ENCODE measurements around the gene GNGT2.

GNGT2 gene

GRCh38 chr17:49210158-49211029, at the start of gene GNGT2, which contains the start of gene ABI3:
GNGT2 (minus strand) TSS chr17:49210574; CDS start chr17:49207422, 3,152 bp downstream.
ABI3 (plus strand) TSS chr17:49210707; CDS start chr17:49210725, 18 bp downstream.
- peak; percentile 43 to 71 for DNase-seq (ENCODE audit: low read depth in 1 of 2, low spot score in 1 of 2)

GRCh38 chr17:49259663-49260010, 49.3 kb upstream of the GNGT2 start:
- no peak for DNase-seq (ENCODE audit: low read depth in 1 of 2, low spot score in 1 of 2)

- DNase-seq (ENCODE audit: low read depth in 1 of 2, low spot score in 1 of 2), result no peak
These were observed 48.0 kb upstream of the GNGT2 start for GRCh38 chr17:49258394-49258793.

- DNase-seq (ENCODE audit: low read depth in 1 of 2, low spot score in 1 of 2), result no peak
These were observed 44.8 kb upstream of the GNGT2 start for GRCh38 chr17:49255125-49255524.

- DNase-seq (ENCODE audit: low read depth in 1 of 2, low spot score in 1 of 2), result no peak
These were observed 43.7 kb upstream of the GNGT2 start for GRCh38 chr17:49254066-49254465.

GRCh38 chr17:49252148-49252695, 41.8 kb upstream of the GNGT2 start:
- DNase-seq (ENCODE audit: low read depth in 1 of 2, low spot score in 1 of 2), result no peak

GRCh38 chr17:49249890-49250522, 39.6 kb upstream of the GNGT2 start:
- DNase-seq (ENCODE audit: low read depth in 1 of 2, low spot score in 1 of 2), result no peak

- no peak for DNase-seq (ENCODE audit: low read depth in 1 of 2, low spot score in 1 of 2)
These were observed 39.0 kb upstream of the GNGT2 start for GRCh38 chr17:49249292-49249794.

GRCh38 chr17:49247944-49248343, 37.6 kb upstream of the GNGT2 start:
- DNase-seq (ENCODE audit: low read depth in 1 of 2, low spot score in 1 of 2), result no peak

- no peak for DNase-seq (ENCODE audit: low read depth in 1 of 2, low spot score in 1 of 2)
These were observed 34.5 kb upstream of the GNGT2 start for GRCh38 chr17:49244839-49245238.

GRCh38 chr17:49242813-49243212, 32.4 kb upstream of the GNGT2 start:
- no peak for DNase-seq (ENCODE audit: low read depth in 1 of 2, low spot score in 1 of 2)

- DNase-seq (ENCODE audit: low read depth in 1 of 2, low spot score in 1 of 2), result no peak
These were observed 31.5 kb upstream of the GNGT2 start for GRCh38 chr17:49241692-49242397.

- DNase-seq (ENCODE audit: low read depth in 1 of 2, low spot score in 1 of 2), result no peak
These were observed 30.7 kb upstream of the GNGT2 start for GRCh38 chr17:49241040-49241439.

- DNase-seq (ENCODE audit: low read depth in 1 of 2, low spot score in 1 of 2), result no peak
These were observed 30.2 kb upstream of the GNGT2 start for GRCh38 chr17:49240619-49241018.

- DNase-seq (ENCODE audit: low read depth in 1 of 2, low spot score in 1 of 2), result no peak
These were observed 29.6 kb upstream of the GNGT2 start for GRCh38 chr17:49239963-49240362.

- no peak for DNase-seq (ENCODE audit: low read depth in 1 of 2, low spot score in 1 of 2)
These were observed 25.5 kb upstream of the GNGT2 start for GRCh38 chr17:49235896-49236295.

GRCh38 chr17:49234509-49235080, 24.2 kb upstream of the GNGT2 start:
- DNase-seq (ENCODE audit: low read depth in 1 of 2, low spot score in 1 of 2), result no peak

- no peak for DNase-seq (ENCODE audit: low read depth in 1 of 2, low spot score in 1 of 2)
These were observed 21.2 kb upstream of the GNGT2 start for GRCh38 chr17:49231563-49231894.

GRCh38 chr17:49230636-49231562, 20.5 kb upstream of the GNGT2 start, which contains the start of gene PHOSPHO1:
PHOSPHO1 (minus strand) TSS chr17:49230787; CDS start chr17:49226691, 4,096 bp downstream.
- DNase-seq (ENCODE audit: low read depth in 1 of 2, low spot score in 1 of 2), result peak; percentile 68 to 75

Measured in activated CD4-positive, alpha-beta T cell treated with anti-CD3 and anti-CD28 coated beads, Interleukin-2, amount 50 U/mL, for 24 hours (primary cell).